GM10266 (cell line): ENCODE data around the gene STX16.

Experiments used
- DNase-seq: peaks from one replicate; pipeline ENCODE4 v3.0.0; 2012; ENCODE audit errors: extremely low spot score
- CTCF ChIP-seq: IDR thresholded peaks from 2 replicates; pipeline ENCODE4 v1.5.1; 2012; ENCODE audit warnings: mild to moderate bottlenecking, low read depth; ENCODE audit not compliant: control insufficient read depth, insufficient read depth; ENCODE audit errors: missing control alignments

Gene STX16

GRCh38 chr20:58700823-58701222, 49.7 kb downstream of the STX16 start:
- DNase-seq, result no peak
- TF ChIP-seq CTCF, result no peak

DNA sequence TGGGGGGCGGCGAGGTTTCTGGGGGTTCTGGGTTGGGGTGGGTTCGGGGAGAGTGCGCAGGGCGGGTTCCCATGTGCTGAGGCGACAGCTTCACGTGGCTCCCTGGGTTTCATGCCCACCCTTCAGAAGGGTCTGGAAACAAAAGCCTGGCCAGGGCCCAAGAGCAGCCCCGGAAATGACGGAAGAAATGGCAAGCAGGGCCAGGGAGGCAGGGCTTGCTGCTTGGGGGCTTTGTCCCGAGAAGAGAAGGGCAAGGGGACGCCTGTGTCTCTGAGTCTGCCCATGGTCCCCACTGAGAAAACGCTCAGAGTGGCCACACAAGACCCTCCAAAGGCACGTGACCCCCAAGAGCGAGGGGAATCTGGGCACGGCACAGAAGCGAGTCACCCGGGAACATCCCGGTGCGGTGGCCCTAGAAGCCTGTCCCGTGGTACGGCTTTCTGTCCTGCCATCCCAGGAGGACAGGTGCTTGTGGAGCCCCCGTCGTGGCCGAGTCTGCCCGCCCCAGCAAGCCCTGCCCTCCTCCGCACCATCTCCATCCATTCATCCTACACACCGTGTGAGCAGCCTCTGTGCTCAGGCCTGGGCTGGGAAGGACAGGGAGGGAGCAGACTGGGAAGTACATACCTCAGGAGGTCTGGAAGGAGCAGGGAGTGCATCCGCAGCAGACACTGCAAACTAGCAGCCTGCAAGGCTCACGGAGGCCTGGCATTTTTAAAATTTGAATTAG, 50.5 kb downstream of the STX16 start:
- TF ChIP-seq CTCF, result no peak

DNA sequence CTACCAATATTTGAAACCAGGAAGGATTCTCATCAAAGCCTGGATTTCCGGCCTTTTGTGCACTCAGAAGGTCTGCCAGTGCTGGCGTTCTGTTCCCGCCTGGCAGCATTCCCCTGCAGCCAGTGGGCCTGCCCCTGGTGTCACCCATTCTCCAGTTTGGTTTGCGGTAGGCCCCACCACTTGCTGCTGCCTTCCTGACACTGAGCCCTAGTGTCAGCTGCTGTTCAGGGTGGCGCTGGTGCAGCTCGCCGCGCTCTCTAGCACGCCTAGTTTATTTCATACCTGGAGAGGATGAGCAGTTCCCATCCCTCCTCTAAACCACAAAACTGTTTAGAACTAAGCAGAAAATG, 51.1 kb downstream of the STX16 start:
- no peak for DNase-seq
- TF ChIP-seq CTCF, result no peak

More for the DNA sequence above, 50.5 kb downstream of the STX16 start:
- DNase-seq, result no peak

GRCh38 chr20:58702859-58703648, 52.0 kb downstream of the STX16 start:
- DNase-seq, result no peak
- peak; percentile 25 for TF ChIP-seq CTCF

GRCh38 chr20:58703765-58704371, 52.8 kb downstream of the STX16 start:
- no peak for TF ChIP-seq CTCF
- DNase-seq, result no peak

GRCh38 chr20:58705208-58705926, 54.3 kb downstream of the STX16 start:
- DNase-seq, result no peak

More at GRCh38 chr20:58705208-58705926, 54.3 kb downstream of the STX16 start:
- no peak for TF ChIP-seq CTCF
